Gastrocnemius medialis (tissue), 4 donors: ENCODE data around the gene CENPO. TPM values are rescaled to one million over a fixed set of nuclear protein-coding genes. Genes with fewer than 3 reads are reported as not detected.

Experiments
- ATAC-seq, 2 donors: fragments of 150-250 bp; one replicate each; pipeline ENCODE4 v1.9.1; 2016
- DNase-seq, 2 donors: peaks; one replicate each; pipeline ENCODE4 v3.0.0-alpha.2; 2019
- H3K27ac ChIP-seq, 4 donors: fragments of 200-600 bp; sonication (generic); 1 replicate in 1 of 4; 2 replicates in 3 of 4; pipeline ENCODE4 v1.5.1; 2016 to 2018; ENCODE audit warnings: mild to moderate bottlenecking in 2 of 4, moderate library complexity in 1 of 4
- H3K27me3 ChIP-seq, 3 donors: fragments of 200-600 bp; sonication (generic) in 2 of 3; 1 replicate in 1 of 3; 2 replicates in 2 of 3; pipeline versions ENCODE4 v1.5.1 to v1.6.0; 2016 to 2019; ENCODE audit warnings: mild to moderate bottlenecking in 1 of 3, moderate library complexity in 1 of 3
- H3K36me3 ChIP-seq, 2 donors: fragments of 200-600 bp; sonication (generic) in 1 of 2; one replicate each; pipeline ENCODE4 v1.5.1; 2017 to 2018
- H3K4me1 ChIP-seq, 2 donors: fragments of 200-600 bp; sonication (generic) in 1 of 2; one replicate each; pipeline ENCODE4 v1.5.1; 2016 to 2017; ENCODE audit warnings: mild to moderate bottlenecking in 2 of 2
- H3K4me3 ChIP-seq, 4 donors: fragments of 200-600 bp; sonication (generic) in 3 of 4; 1 replicate in 1 of 4; 2 replicates in 3 of 4; pipeline ENCODE4 v1.5.1; 2016 to 2019; ENCODE audit warnings: mild to moderate bottlenecking in 2 of 4
- H3K9me3 ChIP-seq, 3 donors: fragments of 200-600 bp; sonication (generic) in 2 of 3; 1 replicate in 1 of 3; 2 replicates in 2 of 3; pipeline ENCODE4 v1.5.1; 2016 to 2019
- POLR2A ChIP-seq, 2 donors: fragments of 450-650 bp; IDR thresholded peaks; one replicate each; pipeline ENCODE4 v1.6.1; 2017; ENCODE audit warnings: antibody characterized with exemption in 2 of 2, mild to moderate bottlenecking in 2 of 2, moderate library complexity in 2 of 2
- in situ Hi-C, 4 donors: fragments of 200-750 bp; cut with MboI; loops; one replicate each; pipeline versions ENCODE4 v1.15.0 to v1.8.0; 2017; ENCODE audit warnings: low sequenced_read_pairs in 4 of 4
- intact Hi-C: fragments of 100-400 bp; cut with DNase I; formaldehyde crosslinking; loops from one replicate; pipeline ENCODE4 v1.15.1; 2023; ENCODE audit warnings: low total_unique reads
- total RNA-seq, 4 donors: library from RNA; depleted of rRNA; stranded (reverse); fragments of >200 nt; gene quantifications; one replicate each; pipeline versions ENCODE4 v1.1.0 to v1.2.3, GENCODE V29; 2016
- TF ChIP-seq, protein P1 (sequence below), 5 experiments: fragments of 450-650 bp in 3 of 5; fragments of 200-600 bp in 2 of 5; sonication (generic) in 2 of 5; IDR thresholded peaks in 4 of 5; conservative IDR thresholded peaks in 1 of 5; 1 replicate in 4 of 5; 2 replicates in 1 of 5; pipeline ENCODE4 v1.5.1; 2016 to 2019; ENCODE audit warnings: antibody characterized with exemption in 5 of 5, mild to moderate bottlenecking in 3 of 5, moderate library complexity in 3 of 5

CENPO gene
- total RNA-seq, 4 donors from 2014 or later = 1.2 to 3.6 (median 2.7) TPM

DNA sequence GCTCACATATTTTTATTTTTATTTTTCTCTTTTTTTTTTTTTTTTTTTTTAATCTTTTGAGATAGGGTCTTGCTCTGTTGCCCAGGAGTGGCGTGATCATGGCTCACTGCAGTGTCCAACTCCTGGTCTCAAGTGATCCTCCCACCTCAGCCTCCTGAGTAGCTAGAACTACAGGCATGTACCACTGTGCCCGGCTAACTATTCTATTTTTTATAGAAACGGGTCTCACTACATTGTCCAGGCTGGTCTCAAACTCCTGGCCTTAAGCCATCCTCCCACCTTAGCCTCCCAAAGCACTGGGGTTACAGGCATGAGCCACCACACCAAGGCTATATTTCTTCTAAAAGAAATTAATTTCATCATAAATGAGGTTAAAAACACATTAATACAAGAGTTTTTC lies 45.9 kb upstream of the CENPO start:
- Histone ChIP-seq H3K9me3 (no peaks in the 10 kb centered on the region), H3K4me1 (peaks cover 0 to 5% of the 10 kb centered on the region in 2 donors), H3K4me3 (no peak overlapping the region), H3K27me3 (no peaks in the 10 kb centered on the region), H3K27ac (no peak overlapping the region), H3K36me3 (peaks cover 0 to 18% of the 10 kb centered on the region in 2 donors)
- intact Hi-C loops (no loop called here), in situ Hi-C loops (no loop called here)
- ATAC-seq = no peak
- TF ChIP-seq, protein P1, sequence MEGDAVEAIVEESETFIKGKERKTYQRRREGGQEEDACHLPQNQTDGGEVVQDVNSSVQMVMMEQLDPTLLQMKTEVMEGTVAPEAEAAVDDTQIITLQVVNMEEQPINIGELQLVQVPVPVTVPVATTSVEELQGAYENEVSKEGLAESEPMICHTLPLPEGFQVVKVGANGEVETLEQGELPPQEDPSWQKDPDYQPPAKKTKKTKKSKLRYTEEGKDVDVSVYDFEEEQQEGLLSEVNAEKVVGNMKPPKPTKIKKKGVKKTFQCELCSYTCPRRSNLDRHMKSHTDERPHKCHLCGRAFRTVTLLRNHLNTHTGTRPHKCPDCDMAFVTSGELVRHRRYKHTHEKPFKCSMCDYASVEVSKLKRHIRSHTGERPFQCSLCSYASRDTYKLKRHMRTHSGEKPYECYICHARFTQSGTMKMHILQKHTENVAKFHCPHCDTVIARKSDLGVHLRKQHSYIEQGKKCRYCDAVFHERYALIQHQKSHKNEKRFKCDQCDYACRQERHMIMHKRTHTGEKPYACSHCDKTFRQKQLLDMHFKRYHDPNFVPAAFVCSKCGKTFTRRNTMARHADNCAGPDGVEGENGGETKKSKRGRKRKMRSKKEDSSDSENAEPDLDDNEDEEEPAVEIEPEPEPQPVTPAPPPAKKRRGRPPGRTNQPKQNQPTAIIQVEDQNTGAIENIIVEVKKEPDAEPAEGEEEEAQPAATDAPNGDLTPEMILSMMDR (IDR thresholded peaks at IDR 0.05 in 4 of 5, conservative IDR thresholded peaks at IDR 0.05 in 1 of 5) = no peak
- no peak for DNase-seq

DNA sequence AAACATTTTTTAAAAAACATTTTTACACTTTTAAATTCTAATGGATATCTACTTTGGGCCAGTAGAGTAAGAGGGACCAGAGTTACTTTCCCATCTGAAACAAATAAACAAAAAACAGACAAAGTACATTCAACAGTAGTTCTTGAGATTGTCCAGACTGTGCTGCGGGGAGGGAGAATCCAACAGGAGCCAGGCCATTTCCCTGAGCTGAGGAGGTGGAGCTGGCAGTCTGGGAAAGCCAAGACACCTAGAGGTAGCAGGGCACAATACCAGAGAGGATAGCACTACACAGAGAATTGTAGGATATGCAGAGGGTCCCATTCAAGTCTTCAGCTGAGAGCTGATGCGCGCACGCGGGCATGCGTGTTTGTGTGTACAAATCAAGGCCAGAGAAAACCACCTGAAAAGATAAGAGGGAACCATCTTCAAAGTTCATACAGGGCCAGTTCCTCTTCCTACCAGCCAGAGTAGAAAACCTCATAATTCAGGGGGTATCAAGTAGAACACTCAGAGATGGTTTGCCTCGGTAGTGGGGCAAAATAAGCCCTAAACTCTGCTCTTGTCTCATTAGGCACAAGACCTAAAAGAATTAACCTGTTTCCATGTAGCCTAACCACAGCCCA lies 44.0 kb upstream of the CENPO start:
- no peak for TF ChIP-seq POLR2A (IDR thresholded peaks at IDR 0.05)
- TF ChIP-seq, protein P1 (IDR thresholded peaks at IDR 0.05 in 4 of 5, conservative IDR thresholded peaks at IDR 0.05 in 1 of 5) = no peak
- ATAC-seq = no peak

DNA sequence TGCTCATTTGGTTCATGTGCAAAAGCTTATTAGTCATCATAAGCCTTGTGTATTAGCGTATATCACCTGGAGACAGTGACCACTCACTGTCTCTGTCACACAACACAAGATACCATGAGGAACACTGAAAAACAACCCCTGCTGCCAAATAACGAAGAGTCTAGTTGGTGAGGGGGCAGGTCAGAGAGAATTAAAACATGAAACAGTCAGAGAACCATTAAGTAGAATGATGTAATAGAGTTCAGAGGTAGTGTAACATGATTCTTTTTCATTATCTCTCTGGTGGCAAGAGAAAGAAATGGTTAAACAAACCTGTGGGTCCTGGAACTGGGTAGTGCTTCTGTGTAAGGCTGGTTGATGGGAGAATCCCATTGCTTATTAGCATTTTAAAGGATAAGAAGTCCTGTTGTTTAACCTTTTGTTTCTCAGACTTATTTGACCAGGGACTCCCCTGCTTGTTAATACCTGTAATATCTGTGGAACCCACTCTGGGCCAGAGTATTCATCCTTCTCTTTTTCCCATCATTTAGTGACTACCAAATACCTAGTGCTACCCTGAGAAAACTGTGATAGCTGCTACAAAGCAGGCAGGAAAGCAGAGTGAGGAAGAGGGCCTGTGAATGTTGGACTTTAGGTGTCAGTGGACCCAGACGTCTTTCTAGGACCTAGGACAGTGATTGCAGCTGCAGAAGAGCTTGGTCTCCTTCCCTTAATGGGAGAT lies 38.1 kb upstream of the CENPO start:
- Histone ChIP-seq H3K36me3 (peaks cover 2 to 64% of the 10 kb centered on the region in 2 donors), H3K9me3 (no peaks in the 10 kb centered on the region), H3K27ac (no peak overlapping the region), H3K4me3 (no peak overlapping the region), H3K27me3 (no peaks in the 10 kb centered on the region), H3K4me1 (no peaks in the 10 kb centered on the region)
- intact Hi-C loops = no loop called here
- no peak for DNase-seq
- TF ChIP-seq POLR2A (IDR thresholded peaks at IDR 0.05) = no peak
- TF ChIP-seq, protein P1 (IDR thresholded peaks at IDR 0.05 in 4 of 5, conservative IDR thresholded peaks at IDR 0.05 in 1 of 5) = no peak
- no peak for ATAC-seq
- in situ Hi-C loops = no loop called here

More for the DNA sequence above, 44.0 kb upstream of the CENPO start:
- H3K27ac ChIP-seq = no peak overlapping the region
- in situ Hi-C loops = no loop called here
- no peaks in the 10 kb centered on the region for H3K9me3 ChIP-seq
- no peaks in the 10 kb centered on the region for H3K4me1 ChIP-seq
- intact Hi-C loops = no loop called here
- H3K36me3 ChIP-seq = peaks cover 0 to 27% of the 10 kb centered on the region in 2 donors
- no peaks in the 10 kb centered on the region for H3K27me3 ChIP-seq
- H3K4me3 ChIP-seq = no peak overlapping the region
- no peak for DNase-seq

DNA sequence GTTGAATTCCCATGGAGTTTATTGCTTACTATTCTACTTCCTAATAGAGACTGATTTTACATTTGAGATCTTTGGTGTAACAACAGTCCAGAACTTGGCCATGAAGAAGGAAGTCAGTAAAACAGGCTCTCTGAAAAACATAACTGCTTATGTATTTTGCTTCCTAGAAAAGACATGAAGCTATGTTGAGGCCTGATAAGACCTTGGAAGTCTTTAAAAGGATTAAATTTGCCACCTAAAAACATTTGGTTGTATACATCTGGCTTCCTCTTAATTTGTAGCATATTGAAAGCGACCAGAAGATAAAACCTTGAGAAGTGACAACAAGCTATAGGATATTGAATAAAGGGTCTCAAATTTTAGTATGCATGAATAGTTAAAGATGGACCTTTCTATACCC lies 36.4 kb upstream of the CENPO start:
- H3K27me3 ChIP-seq = no peaks in the 10 kb centered on the region
- DNase-seq (no peak), ATAC-seq (no peak)
- H3K4me1 ChIP-seq = no peaks in the 10 kb centered on the region
- intact Hi-C loops (no loop called here), in situ Hi-C loops (no loop called here)
- no peak for TF ChIP-seq POLR2A (IDR thresholded peaks at IDR 0.05)
- TF ChIP-seq, protein P1 (IDR thresholded peaks at IDR 0.05 in 4 of 5, conservative IDR thresholded peaks at IDR 0.05 in 1 of 5) = no peak
- no peak overlapping the region for H3K27ac ChIP-seq
- H3K4me3 ChIP-seq = no peak overlapping the region
- peaks cover 2 to 65% of the 10 kb centered on the region in 2 donors for H3K36me3 ChIP-seq
- no peaks in the 10 kb centered on the region for H3K9me3 ChIP-seq
